NCI-H1436 (cell line): ENCODE data around the gene ARAF.
"Not testable (repeated sequence)": the region's sequence is repeated elsewhere in the genome, so short reads cannot be mapped to it uniquely, and the experiment has no call there.

Experiments used
- DNase-seq: peaks from one replicate; lab custom pipeline; 2025; lab: John Stamatoyannopoulos, UW

Gene ARAF

DNA sequence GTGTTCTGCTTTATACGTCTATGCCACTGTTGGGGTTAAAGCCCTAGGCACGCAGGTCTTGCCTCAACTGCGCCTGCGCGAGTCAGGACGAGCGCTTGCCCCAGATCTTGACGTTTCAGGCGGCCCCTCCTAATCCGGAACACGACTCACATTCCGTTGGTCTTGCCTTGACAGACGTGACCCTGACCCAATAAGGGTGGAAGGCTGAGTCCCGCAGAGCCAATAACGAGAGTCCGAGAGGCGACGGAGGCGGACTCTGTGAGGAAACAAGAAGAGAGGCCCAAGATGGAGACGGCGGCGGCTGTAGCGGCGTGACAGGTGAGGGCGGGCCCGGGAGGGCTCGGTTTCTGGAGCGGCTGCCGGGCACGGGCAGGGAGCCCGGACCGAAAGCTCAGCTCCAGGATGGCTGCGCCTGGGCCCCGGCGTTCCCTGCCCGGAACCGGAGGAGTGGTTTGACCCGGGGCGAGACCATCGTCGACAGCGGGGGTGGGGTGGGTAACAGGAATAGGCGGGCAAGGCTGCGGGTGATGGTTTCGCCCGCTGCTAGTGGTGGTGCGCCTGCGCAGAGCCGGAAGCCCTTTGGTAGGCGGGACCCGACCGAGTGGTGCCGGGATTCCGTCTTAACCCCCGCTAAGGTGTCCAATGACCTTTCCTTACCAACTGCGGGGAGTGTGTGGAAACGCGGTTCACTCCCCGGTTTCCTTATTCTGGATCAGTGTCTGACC is at the start of gene ARAF:
Gene ARAF, plus strand, starts transcription at position 272 of the 725 bp plus-strand sequence. CDS start 1,763 bp downstream, outside the sequence.
- peak; percentile 91 for DNase-seq

DNA sequence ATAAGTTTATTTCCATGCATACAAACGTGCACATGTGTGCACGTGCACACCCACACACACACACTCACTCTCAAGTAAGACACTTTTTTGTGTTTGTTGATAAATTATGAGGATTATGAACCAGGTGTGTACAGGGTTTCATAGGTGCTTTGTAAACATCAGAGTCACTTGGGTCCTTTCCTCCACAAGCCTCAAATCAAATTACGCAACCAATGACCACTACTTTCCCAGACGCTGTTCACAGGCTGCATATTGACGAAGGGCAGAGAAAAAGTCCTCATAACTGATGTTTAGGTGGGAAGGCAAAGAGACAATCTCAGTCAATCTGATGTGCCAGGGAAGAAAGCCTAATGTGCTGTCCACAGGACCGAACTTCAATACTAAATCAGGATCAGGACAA is 48.6 kb upstream of the ARAF start:
- DNase-seq, result not testable (repeated sequence)

DNA sequence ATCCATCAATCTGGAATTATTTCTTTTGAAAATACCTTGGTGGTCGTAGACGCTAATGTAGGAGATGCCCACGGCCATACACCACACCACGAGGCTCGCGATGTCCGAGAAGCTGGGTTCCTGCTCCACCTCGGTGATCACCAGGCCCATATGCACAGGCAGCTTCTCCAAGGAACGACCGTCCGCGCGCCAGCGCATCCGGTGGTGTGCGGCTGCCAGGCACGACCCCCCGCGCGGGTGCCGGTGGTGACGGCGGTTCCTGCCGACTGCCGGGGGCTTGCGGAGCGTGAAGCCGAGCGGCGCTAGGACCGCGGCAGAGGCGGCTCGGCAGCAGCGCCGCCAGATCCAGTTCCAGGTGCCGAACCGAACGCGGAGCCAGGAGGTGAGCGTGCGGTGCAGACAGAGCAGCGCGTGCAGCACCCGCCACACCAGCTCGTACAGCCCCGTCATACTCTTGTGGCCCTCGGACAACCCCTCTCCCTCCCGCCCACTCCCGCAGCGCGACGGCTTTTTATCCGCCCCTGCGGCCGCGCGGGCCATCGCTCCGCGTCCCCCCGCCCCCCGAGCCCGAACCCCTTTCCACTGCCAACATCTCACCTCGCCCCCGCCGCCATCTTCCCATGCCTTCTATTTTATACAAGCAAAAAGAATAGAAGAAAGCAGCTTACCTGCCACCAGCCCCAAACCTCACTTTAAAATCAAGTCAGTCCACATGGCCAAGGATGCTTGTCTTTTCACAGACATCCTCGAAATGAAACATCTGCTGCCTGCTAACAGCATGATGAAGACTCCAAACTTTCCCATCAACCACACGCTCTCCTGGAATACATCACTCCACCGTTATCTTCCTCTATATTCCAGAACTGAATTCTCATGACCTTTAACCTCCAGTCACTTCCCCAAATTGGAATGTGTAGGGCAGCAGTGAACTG is 47.7 kb upstream of the ARAF start:
- DNase-seq, result not testable (repeated sequence)

DNA sequence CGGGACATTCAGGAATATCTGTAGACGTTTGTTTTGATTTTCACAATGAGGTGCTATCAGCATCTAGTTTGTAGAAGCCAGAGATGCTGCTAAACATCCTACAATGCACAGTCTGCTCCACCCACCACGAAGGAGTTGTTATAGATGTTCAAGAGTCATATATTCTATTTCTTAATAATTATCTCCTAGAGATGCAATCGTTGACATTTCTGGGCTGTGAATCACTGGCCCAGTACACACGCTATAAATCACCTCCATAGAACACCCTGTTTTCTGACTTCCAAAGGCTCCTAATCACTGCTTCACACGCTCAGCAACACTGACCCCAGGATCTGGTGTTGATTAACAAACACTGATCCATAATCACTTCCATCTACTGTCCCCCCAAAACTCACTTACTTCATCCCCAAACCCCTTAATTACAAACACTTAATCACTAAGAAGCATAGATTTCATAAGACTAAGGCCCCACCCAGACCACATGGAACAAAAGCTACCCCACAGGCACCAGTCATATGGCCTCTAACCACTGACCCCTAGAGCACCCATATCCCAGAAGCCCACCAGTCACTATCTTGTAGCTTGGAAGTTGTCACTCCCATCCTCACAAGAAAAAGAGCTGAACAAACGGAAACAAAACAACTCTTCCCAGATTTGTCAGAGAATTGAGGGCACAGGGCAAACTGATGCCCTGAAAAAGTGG is 46.3 kb upstream of the ARAF start:
- DNase-seq, result no peak

DNA sequence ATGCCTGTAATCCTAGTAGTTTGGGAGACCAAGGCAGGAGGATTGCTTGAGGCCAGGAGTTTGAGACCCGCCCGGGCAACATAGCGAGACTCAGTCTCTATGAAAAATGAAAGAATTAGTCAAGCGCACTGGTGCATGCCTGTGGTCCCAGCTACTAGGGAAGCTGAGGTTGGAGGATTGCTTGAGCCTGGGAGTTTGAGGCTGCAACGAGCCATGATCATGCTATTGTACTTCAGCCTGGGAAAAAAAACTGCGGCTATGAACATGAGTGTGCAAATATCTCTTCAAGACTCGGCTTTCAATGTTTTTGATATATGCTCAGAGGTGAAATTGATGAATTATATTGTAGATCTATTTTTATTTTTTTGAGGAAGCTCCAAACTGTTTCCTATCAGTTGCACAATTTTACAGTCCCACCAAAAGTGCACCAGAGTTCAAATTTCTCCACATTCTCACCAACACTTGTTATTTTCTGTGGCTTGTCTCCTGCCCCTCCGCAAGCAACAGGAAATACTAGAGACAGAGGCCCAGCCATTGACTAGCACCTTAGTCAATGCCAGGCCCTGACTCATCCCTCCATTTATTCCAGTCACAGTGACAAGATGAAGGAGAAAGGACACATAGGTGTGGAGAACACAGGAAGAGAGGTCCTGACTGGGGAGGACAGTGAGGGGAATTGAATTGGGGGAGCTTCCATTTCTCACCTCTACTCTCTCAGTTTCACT is 44.9 kb upstream of the ARAF start:
- DNase-seq, result no peak

DNA sequence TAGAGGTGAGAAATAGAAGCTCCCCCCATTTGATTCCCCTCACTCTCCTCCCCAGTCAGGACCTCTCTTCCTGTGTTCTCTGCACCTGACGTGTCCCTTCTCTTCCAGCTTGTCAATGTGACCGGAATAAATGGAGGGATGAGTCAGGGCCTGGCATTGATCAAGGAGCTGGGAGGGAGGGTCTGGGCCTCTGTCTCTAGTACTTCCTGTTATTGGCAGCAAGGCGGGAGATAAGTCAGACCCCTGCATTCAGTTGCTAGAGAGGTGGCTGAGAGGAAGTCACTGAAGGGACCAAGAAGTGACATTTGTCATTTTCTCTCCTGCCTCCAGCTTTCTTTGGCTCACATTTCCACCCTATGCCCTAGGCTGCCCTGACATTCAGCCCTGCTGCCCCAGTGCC is 42.9 kb upstream of the ARAF start:
- no peak for DNase-seq

DNA sequence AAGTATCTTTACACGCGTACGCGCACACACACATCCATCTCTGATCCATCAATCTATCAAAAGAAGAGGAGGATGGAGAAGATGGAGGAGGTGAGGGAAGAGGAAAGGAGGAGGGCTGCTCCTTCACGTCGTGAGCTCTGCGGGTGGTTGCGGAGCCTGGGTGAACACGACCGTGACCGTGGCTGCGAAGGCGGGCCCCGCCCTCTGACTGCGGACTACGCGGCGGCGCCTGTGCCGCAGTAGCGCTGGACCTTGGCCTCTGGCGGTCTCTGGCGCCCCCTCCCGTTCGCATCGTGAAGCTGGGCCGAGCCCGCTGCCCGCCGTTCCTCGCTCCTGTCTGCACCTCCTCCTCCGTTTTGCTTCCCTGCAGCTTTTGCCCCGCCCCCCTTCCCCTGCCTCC is 37.7 kb upstream of the ARAF start:
- DNase-seq, result peak; percentile 45

DNA sequence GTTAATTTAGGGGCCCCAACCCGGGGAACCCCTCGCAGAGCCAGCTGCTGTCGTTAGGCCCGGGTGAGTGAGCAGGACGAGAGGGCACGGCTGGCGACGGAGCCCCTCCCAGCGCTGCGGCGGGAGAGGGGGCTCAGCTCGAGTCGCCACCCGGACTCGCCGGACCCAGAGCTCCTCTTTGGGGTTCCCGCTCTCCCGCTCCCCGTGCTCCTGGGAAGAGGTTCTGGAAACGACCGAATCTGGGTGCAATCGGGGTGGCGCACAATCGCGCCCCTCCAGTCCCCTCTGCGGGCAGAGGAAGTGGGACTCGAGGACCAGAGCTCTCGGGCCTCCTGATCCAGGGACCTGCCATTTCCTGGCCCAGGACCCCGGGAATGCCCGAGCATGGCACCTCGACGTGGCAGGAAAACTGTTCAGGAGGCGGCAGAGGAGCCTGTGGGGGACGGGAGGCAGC is 37.3 kb upstream of the ARAF start:
- DNase-seq, result no peak

DNA sequence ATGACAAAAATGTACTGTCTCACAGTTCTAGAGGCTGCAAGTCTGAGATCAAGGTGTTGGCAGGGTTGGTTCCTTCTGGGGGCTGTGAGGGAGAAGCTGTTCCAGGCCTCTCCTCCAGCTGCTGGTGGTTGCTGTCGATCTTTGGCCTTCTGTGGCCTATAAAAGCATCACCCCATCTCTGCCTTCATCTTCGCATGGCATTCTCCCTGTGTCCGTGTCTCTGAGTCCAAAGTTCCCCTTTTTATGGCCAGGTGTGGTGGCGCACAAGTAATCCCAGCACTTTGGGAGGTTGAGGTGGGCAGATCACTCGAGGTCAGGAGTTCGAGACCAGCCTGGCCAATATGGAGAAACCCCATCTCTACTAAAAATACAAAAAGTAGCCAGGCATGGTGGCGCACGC is 31.5 kb upstream of the ARAF start:
- DNase-seq, result no peak

DNA sequence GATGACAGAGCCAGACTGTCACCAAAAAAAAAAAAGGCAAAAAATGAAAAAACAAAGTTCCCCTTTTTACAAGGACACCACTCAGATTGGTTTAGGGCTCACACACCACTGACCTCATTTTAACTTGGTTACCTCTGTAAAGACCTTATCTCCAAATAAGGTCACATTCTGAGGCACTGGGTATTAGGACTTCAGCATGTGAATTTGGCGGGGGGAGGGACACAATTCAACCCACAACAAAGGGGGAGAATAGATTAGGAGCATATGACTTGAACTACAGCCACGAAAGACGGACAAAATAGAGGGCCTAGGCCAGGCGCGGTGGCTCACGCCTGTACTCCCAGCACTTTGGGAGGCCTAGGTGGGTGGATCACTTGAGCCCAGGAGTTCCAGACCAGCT is 31.0 kb upstream of the ARAF start:
- DNase-seq, result no peak

DNA sequence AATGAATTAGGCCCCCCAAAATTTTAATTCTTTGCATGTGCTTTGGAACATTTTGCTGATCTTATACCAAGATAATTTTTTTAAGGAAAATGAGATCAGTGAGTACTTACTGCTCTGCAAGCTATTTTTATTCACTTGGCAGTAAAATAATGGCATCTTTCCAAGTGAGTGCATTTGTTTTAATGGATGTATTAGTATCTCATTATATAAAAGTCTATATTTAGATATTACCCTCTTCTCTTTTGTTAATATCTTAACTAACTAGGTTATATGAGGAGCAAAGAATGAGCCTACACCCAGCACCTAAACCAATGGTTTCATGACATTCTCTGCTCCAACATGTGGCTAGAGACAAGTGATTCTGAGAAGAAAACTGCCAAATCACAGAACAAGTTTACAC is 21.1 kb upstream of the ARAF start:
- no peak for DNase-seq

DNA sequence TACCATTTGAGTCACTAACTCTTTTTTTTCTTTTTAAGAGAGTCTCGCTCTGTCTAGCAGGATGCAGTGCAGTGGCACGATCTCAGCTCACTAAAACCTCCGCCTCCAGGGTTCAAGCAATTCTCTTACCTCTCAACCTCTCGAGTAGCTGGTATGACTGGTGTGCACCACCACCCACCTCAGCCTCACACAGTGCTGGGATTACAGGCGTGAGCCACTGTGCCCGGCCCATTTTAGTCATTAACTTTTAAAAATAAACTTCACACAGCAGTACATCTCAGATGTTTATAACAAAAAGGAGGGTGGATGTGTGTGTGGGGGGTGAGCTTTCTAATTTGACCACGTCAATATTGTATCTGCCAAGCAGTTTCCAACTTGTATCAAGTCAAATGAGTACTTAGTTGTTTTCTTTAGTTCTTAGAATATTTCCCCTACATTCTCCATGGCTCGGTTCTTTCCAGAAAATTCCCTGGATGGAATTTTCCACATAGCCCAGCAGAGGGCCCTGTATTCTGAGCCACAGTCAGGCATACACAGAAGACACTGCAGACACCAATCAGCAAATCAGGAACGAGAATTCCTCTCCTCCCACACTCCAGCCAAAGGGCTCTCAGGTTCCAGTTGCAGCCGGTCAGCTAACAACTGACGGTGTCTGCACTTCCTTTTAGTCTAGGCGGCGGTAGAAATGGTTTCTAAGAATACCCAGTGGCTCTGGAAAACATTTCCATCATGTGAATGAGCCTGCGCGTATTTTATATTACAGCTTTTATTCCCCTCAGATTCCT is 20.1 kb upstream of the ARAF start:
- DNase-seq, result peak; percentile 60

DNA sequence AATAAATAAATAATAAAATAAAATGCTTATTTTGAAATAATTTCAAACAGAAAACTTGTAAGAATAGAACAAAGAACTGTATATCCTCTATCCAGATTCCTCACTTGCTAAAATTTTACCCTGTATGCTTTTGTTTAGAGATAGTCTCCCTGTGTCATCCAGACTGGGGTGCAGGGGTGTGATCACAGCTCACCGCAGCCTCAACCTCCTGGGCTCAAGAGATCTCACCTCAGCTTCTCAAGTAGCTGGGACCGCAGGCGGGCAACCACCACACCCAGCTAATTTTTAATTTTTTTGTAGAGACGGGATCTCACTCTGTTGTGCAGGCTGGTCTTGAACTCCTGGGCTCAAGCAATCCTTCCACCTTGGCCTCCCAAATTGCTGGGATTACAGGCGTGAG is 17.5 kb upstream of the ARAF start:
- no peak for DNase-seq

DNA sequence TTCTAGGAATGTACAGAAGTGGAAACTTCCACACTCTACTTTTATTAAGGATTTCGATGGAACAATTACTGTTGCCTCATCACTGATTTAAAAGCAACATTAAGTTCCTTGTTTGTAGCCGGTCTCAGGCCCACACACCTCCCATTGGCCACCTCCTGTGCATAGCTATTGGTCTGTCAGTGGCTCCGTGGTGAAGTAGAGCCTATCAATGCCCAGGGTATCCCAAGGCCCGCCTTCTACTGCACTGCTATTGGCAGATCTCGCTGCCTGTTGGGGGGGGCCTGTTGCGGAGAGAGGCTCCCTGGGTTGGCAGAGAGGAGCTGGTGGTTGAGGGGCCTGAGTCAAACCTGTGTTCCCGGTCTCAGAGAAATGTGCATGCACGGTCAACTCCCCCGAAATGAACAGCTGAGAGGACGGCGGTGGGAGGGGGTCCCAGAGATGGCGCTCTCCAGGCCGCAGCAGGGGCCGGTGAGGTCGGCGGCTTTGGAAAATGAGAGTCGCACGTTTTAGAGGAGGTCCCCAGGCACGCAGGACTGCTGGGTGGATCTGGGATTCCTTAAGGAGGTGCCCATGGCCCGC is 4.9 kb upstream of the ARAF start:
- DNase-seq, result peak; percentile 76

DNA sequence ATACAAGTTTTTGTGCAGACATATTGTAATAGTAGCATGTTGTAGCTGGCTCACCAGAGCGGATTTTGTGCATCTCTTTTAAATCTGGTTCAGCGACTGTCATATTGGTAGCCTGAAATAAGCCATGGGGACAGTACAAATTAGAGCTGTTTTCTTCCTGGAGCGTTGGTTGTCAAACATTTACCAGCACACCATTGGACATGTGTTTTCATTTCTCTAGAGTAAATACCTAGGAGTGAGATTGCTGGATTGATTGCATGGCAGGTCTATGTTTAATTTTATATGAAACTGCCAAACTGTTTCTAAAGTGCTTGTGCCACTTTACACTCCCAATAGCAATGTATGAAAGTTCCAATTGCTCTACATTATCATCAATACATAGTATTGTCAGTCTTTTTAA is 2.6 kb upstream of the ARAF start:
- no peak for DNase-seq

DNA sequence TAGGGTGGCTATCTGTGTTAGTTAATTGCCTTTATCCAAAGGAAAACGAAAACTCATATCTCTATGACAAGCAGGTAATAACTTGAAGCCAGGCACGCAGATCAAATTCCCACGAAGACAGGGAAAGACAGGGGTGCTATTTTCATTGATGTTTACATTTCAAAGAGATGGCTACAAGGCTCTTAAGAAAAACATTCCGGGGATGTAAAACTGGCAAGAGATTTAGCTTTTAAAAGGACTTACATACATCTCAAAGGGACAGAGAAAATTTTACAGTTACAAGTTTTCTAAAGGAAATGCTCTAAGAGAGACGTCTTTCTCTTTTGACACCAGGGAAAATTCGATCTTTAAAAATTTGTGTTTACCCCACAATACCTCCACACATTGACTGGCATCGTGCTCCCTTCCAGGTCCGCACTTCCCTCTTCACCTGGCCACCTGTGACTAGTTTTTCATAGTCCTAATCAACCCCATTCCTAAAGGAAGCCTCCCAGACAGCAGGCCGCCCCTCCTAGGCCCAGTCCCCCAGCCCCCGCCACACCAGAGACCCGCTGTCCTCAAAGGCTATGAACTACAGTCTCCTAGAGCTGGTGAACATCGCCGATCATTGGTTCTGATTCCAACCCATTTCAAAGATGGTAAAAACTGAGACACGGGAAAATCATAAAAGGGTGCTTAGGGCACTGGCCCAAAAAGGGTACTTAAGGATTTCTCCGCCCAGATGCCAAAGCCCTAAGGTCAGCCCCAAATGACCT is 649 bp upstream of the ARAF start:
- DNase-seq, result no peak

DNA sequence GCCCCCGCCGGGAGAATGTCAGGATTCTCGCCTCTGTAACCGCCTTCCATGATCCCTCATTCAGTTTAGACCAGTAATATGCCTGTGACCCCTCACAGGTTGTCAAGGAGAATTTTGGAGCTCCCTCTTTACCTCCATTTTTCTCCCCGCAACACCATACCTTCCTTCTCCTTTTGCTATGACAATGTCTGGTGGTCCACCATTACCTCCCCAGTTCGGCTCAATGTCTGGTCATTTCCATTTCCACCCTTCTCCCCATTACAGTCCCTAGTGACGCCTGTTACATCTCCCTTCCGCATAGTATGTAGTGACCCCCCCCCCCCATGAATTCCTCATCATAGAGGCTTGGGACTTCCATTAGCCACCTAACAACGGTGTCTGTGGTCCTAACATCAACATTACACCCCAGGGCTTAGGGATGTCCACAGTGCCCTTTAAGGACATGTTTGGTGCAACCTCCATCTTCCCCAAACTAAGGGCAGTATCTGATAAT is 700 bp downstream of the ARAF start:
- DNase-seq, result no peak

DNA sequence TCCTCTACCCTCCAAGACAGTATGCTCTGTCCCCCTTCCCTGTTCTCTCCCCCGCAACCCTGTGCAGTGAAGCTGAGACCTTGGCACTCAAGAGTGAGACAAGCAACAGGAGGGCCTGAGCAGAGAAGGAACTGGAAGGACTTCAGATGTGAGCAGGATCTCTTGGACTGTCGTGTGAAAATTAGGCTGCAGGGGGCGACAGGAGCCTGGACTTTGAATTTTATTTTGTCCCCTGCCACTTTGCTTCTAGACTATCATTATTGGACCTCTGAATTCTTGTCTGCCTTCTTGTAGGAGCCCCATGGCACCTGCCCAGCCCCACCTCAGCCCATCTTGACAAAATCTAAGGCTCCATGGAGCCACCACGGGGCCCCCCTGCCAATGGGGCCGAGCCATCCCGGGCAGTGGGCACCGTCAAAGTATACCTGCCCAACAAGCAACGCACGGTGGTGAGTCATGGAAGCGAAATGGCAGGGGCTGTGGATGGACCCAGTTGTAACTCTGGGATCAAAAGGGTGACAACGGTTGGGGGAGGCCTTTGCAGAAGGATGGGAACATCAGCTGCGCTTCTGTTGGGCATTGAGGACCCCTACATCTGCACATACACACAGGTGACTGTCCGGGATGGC is 1.7 kb downstream of the ARAF start:
- DNase-seq, result no peak

DNA sequence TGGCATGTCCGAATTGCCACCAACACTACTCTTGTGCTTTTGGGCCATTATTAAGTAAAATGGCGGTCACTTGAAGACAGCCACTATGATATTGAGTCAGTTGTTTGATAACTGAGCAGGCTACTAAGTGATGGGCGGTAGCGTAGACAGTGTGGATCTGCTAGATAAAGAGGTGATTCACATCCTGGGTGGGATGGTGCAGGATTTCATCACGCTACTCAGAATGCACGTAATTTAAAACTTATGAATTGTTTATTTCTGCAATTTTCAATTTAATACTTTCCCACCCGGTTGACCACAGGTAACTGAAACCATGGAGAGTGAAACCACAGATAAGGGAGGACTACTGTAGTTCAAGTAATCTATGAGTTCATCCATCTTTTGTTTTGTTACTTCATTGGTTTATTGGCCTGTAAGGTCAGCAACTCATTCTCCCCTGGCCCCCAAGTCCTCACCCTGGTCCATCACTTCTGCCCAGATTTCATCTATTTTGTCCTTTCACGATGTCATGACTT is 2.9 kb downstream of the ARAF start:
- no peak for DNase-seq
